ENCODE data around the gene MORN1.

The MORN1 gene

GRCh38 chr1:2272686-2273400 is 118.5 kb downstream of the MORN1 start:
- DNase-seq (ENCODE audit: low read depth), result no peak

- DNase-seq (ENCODE audit: low read depth), result no peak
These were observed 119.3 kb downstream of the MORN1 start for GRCh38 chr1:2271841-2272655.
